Pons (tissue), 1 donor: ENCODE data around the gene JMJD8.

Source experiments
- DNase-seq: peaks from one replicate; pipeline ENCODE4 v3.0.0-alpha.2; 2016; ENCODE audit warnings: low spot score

The JMJD8 gene

DNA sequence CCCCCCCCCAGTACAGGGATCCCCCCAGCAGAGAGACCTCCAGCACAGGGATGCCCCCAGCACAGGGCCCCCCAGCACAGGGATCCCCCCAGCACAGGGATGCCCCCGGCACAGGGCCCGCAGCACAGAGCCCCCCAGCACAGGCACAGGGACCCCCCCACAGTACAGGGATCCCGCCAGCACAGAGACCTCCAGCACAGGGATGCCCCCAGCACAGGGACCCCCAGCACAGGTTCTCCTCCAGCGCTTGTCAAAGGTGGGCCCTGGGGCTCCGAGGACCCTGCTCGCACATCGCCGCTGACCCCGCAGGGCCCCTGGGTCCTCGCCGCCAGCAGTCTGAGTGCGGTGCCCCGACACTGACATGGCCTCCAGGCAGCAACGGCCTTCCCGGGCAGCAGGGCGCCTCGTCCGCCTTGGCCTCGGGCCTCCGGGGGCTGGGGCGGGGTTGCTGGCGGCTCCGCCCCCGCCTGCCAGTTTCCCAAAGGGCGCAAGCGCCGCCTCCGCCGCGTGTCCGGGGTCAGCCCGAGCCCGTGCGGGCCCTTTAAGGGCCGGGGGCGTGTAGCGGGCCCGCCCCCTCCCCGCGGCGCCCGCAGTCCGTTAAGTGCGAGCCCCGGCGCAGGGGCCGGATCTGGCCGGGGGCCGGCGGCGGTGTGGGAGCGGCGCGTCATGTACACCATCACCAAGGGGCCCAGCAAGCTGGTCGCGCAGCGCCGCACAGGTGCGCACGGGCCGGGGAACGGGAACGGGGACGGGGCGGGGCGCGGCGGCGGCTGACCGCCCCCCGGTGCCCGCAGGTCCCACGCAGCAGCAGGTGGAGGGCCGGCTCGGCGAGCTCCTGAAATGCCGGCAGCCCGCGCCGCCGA, 42.6 kb downstream of the JMJD8 start, which contains the start of gene MCRIP2:
MCRIP2 (plus strand) TSS at position 503 of the 863 bp plus-strand sequence; CDS start at position 667, 164 bp downstream.
- peak; percentile 50 for DNase-seq

DNA sequence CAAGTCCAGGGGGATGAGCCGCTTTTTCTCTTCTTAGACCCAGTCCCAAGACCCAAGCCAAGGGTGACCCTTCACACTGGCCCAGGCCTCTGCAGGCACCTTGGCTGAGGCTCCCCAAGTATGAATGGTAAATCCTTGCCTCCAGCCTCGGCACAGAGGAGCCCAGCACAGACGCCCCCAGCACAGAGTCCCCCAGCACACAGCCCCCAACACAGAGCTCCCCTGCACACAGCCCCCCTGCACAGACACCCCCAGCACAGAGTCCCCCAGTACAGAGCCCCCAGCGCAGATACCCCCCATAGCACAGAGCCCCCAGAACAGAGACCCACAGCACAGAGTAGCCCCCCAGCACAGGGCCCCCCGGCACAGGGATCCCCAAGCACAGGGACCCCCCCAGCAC, 43.5 kb downstream of the JMJD8 start:
- DNase-seq = no peak

DNA sequence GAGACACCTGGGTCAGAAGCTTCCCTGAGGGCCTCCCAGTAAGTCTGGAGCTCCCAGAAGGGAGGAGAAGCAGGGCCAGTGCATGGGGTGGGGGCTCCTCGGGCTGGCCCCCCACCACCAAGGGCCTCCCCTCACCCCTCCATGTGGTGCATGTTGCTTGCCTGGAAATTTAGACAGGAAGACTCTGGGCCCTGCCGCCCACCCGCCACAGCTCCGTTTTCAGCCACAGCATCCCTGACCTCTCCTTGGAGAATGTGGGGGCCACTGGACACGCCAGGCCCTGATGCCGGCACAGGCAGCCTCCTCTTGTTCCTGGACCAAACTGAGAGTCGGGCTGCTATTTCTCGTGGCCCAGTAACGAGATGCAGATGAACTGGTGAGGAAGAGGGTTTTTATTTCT, 45.3 kb downstream of the JMJD8 start:
- no peak for DNase-seq

DNA sequence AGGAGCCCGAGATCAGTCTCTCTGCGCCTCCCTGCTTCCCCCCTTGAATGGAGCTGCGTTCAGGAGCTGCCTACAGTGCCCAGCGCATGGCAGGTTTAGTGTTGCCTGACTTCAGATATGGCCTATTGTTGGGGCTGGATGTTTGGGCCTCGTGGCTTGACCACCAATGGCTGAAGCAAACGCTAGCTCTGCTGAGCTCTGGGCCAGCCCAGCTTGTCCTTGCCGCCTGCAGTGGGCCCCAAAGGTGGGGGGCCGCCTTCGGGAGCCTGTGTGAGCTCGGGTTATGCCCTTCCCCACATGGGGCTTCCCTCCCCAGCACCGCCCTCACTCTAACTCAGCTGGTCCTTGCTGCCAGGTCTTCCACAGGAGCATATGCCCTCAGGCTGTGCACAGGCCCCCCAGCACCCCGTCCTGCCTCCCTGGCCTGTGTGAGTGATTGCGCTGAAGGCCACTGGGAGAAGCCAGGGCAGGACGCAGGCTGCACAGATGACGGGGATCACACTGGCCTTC, 46.0 kb downstream of the JMJD8 start:
- no peak for DNase-seq

DNA sequence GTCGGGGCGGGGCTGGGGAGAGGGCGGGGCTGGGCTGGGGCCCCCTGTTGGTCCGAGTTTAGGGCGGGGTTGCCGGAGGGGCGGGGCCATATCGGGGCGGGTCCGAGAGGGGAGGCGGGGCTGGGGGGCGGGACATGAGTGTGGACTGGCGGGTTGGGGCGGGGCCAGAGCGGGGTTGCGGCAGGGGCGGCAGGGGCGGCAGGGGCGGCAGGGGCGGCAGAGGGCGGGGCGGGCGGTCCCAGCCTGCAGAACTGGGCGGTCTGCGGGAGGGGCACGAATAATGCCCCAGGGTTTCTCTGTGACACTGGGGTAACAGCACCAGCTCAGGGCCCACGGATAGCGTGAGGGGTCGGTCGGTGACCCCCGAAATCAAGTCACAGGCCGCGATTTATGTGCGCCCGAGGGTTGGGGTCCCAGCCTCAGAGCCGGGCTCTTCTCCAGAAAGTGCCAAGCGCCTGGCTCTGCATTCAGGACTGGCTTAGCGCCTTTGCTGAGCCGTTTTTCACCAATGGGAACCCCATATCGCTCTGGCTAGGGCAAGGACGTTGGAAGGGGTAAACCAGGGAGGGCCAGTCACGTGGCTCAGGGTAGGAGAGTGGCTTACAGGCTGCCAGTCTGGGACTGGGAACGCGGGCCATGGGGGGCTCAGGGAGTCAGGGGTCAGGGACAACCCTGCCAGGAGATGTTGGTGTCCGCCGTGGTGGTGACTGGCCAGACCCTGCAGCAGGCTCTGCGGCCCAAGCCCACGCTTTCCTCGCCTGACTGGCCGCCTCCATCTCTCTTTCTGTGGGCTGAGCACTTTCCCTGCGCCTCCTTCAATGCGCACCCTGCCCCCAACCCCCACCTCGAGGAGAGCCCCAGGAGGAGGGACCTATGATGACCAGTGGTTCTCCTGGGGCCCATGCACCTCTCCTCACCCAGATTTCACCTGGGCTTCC, 46.8 kb downstream of the JMJD8 start:
- peak; percentile 56 for DNase-seq

DNA sequence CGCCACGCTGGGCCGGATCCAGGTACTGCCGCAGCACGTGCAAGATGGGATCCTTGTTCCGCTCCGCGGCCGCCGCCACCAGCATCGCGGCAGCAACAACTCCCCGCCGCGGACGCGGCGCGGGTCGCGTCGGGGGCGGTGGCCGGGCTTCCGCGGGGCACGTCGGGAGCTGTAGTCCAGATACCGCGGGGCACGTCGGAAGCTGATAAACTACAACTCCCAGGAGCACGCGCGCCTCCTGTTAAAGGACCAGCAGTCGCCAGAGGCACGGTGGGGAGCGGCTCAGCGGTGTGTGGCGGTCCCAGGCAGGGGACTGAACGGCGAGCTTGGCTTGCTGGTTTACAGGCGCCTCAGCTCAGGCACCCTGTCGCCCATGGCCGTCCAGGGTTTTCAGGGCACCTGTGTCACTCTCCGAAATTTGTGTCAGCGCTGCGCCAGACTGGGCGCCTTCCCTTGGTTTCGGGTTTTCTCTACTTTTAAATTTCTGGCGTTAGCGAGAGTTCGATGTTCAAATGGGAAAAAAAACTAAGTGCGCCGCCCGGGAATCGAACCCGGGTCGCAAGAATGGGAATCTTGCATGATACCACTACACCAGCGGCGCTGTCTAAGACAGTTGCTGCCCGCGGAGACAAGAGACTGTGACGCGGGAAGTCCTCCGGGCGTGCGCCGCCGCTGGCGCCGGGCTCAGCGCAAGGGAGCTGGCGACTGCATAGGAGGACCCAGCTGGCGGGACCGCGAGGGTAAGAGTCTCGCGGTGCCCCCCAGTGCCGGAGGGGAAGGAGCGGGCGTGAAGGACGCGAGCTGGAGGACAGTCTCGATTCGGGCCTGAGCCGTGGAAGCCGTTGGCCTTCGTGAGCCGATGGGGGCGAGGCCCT, 47.7 kb downstream of the JMJD8 start, which contains the start of gene METTL26:
METTL26 (minus strand) TSS at position 100 of the 875 bp plus-strand sequence; CDS start at position 85, 15 bp downstream.
- peak; percentile 95 for DNase-seq

DNA sequence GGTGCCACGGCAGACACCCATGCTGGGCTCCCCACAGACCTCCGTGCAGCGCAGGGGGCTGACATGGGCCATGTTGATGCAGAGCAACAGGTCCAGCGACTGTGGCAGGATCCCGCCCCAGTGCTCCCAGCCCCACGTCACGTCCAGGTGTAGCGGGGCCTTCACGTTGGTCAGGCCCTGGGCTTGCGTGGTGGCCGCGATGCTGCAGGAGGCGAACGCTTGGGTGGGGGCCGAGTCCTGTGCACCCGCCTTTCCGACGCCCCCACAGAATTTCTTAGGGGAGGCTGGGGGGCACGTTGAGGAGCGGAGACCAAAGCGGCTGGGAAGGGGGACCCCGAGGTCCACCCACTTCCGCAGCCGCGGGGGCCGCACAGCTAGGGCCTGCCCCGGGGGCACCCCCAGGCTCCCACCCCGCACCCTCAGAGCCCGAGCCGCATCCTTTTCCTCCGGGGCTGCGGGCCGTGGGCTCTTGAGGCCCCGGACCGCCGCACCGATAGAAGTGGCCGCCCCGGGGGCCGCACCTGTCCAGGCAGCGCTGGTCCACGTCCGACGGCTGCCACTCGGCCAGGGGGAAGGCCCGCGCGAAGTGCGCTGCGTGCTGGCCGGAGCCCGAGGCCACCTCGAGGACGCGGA, 48.4 kb downstream of the JMJD8 start:
- DNase-seq = no peak

DNA sequence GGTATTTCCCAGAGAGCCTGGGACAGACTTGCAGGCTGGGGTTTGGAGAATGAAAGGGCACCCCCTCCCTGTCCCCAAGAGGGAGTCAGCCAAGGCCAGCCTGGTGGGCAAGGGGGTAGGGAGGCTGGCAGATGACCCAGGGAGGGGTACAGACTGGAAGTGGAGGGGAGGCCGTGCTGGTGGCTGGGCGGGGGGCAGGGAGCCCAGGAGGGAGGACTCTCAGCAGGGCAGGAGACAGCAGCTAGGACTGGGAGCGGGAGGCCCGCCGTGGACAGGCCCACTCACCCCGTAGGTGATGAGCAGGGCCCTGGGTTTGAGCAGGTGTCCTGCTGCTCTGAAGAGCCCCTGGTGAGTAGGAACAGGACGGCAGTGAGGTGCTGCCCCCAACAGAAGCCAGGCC, 49.1 kb downstream of the JMJD8 start:
- DNase-seq = no peak

DNA sequence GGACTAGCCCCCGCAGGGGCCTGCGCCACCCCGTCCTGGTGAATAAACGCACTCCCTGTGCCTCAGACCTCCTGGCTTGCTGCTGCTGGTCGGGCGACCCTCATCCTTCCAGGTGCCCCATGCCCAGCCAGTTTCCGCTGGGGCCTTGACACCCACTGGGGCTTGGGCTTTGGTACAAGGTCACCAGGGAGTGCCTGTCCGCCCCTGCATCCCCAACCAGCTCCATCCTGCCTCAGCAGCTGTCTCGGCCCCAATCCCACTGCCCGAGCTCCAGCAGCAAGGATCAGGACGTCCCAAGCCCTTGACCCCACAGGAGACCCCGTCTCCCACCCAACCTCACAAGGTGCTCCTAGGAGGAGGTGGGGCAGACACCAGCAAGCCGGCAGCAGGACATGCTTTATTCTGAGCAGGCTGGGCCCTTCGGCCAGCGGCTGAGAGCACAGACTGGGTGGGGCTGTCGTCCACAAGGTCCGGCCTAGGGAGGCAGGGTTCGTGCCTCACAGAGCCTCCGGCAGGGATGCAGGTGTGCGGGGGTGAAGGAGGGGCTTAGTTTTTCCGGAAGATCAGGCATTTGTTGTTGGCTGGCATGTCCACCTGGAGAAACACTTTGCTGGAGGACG, 50.0 kb downstream of the JMJD8 start:
- no peak for DNase-seq

DNA sequence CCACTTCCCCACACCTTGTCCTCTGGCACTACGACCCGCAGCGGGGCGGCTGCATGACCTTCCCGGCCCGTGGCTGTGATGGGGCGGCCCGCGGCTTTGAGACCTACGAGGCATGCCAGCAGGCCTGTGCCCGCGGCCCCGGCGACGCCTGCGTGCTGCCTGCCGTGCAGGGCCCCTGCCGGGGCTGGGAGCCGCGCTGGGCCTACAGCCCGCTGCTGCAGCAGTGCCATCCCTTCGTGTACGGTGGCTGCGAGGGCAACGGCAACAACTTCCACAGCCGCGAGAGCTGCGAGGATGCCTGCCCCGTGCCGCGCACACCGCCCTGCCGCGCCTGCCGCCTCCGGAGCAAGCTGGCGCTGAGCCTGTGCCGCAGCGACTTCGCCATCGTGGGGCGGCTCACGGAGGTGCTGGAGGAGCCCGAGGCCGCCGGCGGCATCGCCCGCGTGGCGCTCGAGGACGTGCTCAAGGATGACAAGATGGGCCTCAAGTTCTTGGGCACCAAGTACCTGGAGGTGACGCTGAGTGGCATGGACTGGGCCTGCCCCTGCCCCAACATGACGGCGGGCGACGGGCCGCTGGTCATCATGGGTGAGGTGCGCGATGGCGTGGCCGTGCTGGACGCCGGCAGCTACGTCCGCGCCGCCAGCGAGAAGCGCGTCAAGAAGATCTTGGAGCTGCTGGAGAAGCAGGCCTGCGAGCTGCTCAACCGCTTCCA, 50.6 kb downstream of the JMJD8 start:
- no peak for DNase-seq

DNA sequence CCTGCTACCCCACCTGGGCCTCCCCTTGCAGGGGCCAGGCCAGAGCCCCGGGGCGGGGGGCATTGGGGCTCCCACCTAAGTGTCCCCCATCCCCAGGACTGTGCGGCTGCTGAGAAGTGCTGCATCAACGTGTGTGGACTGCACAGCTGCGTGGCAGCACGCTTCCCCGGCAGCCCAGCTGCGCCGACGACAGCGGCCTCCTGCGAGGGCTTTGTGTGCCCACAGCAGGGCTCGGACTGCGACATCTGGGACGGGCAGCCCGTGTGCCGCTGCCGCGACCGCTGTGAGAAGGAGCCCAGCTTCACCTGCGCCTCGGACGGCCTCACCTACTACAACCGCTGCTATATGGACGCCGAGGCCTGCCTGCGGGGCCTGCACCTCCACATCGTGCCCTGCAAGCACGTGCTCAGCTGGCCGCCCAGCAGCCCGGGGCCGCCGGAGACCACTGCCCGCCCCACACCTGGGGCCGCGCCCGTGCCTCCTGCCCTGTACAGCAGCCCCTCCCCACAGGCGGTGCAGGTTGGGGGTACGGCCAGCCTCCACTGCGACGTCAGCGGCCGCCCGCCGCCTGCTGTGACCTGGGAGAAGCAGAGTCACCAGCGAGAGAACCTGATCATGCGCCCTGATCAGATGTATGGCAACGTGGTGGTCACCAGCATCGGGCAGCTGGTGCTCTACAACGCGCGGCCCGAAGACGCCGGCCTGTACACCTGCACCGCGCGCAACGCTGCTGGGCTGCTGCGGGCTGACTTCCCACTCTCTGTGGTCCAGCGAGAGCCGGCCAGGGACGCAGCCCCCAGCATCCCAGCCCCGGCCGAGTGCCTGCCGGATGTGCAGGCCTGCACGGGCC, 51.4 kb downstream of the JMJD8 start:
- no peak for DNase-seq

DNA sequence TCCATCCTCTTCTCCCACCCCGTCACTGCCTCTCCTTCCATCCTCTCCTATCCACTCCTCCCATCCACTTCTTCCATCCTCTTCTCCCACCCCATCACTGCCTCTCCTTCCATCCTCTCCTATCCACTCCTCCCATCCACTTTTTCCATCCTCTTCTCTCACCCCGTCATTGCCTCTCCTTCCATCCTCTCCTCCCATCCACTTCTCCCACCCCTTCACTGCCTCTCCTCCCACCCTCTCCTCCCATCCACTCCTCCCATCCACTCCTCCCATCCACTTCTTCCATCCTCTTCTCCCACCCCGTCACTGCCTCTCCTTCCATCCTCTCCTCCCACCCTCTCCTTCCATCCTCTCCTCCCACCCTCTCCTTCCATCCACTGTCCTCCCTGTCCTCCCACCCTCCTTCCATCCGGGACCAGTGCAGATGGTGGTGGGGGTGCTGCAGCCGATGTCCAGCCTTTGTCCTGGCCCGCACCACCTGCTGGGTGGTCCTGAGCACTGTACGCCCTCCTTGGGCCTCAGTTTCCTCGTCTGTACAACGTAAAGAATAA, 52.3 kb downstream of the JMJD8 start:
- no peak for DNase-seq
